ENCODE measurements around the gene BEX4. TPM values are rescaled to one million over a fixed set of nuclear protein-coding genes. Genes with fewer than 3 reads are reported as not detected.

Gene BEX4
- total and polyA plus RNA-seq, 2 donors (not counting 3 experiments of a cell fraction or from before 2014, with no cell fraction given) = 17.8 to 30.3 TPM

DNA sequence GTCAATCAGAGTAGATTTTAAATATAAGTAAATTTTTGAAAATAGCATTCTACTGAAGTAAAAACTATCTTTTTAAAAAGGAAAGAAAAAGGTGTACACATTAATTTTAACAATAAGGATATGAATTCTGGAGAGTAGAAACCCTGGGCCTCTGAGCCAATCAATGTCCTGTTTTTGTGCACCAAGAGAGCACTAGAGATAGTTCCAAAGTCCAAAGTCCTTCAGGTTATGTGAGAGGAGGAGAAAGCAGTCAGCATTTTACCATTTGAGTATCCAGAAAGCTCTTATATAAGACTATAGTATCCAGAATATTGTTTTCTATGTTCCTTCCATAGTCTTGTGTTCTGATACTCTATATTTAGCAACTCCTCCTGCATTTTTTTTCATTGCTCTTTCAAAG is 43.4 kb downstream of the BEX4 start:
- dilution Hi-C loops (cut with MboI; ENCODE audit: extremely low pct_ligation_motif_present, low sequenced_read_pairs) = no loop called here
- H4K20me1 ChIP-seq (replicated peaks; ENCODE audit: control insufficient read depth, extremely low read depth, insufficient read depth, low read length) = no peaks in the 10 kb centered on the region
- no peaks in the 10 kb centered on the region for H3K9me1 ChIP-seq (replicated peaks; ENCODE audit: control insufficient read depth, extremely low read depth, insufficient read depth, low read length)
- H3K9me3 ChIP-seq (replicated peaks; ENCODE audit: control insufficient read depth, insufficient read depth, low read length) = no peaks in the 10 kb centered on the region
- no peaks in the 10 kb centered on the region for H3K36me3 ChIP-seq (ENCODE audit: control insufficient read depth in 2 of 2, extremely low read depth in 1 of 2, insufficient read depth in 2 of 2, low read length in 2 of 2)
- no peak overlapping the region for H3K4me2 ChIP-seq (ENCODE audit: insufficient read depth, low read length)
- H3K27me3 ChIP-seq (ENCODE audit: control insufficient read depth in 2 of 2, insufficient read depth in 2 of 2, low read length in 2 of 2) = peaks cover 4 to 12% of the 10 kb centered on the region in 2 experiments
- CTCF ChIA-PET = no interaction called here
- FAIRE-seq = no peak
- H3K27ac ChIP-seq (ENCODE audit: insufficient read depth, low read depth, low read length) = no peak overlapping the region
- H3K9ac ChIP-seq (replicated peaks; ENCODE audit: extremely low read depth, insufficient read depth, low read length) = no peak overlapping the region
- TF ChIP-seq JUN (IDR thresholded peaks at IDR 0.05; ENCODE audit: borderline replicate concordance, insufficient read depth, insufficient read length, low read depth) = no peak
- no peak for TF ChIP-seq GATA2 (IDR thresholded peaks at IDR 0.05; ENCODE audit: insufficient read depth, insufficient read length, low read depth, low read length)
- no peak for TF ChIP-seq POLR2AphosphoS5 (IDR thresholded peaks at IDR 0.05; ENCODE audit: insufficient read depth, low read depth, low read length)
- TF ChIP-seq, protein P1, sequence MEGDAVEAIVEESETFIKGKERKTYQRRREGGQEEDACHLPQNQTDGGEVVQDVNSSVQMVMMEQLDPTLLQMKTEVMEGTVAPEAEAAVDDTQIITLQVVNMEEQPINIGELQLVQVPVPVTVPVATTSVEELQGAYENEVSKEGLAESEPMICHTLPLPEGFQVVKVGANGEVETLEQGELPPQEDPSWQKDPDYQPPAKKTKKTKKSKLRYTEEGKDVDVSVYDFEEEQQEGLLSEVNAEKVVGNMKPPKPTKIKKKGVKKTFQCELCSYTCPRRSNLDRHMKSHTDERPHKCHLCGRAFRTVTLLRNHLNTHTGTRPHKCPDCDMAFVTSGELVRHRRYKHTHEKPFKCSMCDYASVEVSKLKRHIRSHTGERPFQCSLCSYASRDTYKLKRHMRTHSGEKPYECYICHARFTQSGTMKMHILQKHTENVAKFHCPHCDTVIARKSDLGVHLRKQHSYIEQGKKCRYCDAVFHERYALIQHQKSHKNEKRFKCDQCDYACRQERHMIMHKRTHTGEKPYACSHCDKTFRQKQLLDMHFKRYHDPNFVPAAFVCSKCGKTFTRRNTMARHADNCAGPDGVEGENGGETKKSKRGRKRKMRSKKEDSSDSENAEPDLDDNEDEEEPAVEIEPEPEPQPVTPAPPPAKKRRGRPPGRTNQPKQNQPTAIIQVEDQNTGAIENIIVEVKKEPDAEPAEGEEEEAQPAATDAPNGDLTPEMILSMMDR (IDR thresholded peaks at IDR 0.05; ENCODE audit: extremely low read depth in 1 of 2, insufficient read depth in 1 of 2, low read depth in 1 of 2, low read length in 2 of 2) = no peak
- no peak for TF ChIP-seq POLR2A (IDR thresholded peaks at IDR 0.05; ENCODE audit: low read depth, low read length)
- TF ChIP-seq FOS (IDR thresholded peaks at IDR 0.05; ENCODE audit: borderline replicate concordance, insufficient read depth, low read length) = no peak
- no peak for TF ChIP-seq MYC (IDR thresholded peaks at IDR 0.05; ENCODE audit: low read depth, low read length)
- TF ChIP-seq EZH2 (IDR thresholded peaks at IDR 0.05; ENCODE audit: borderline replicate concordance, low read depth, low read length, severe bottlenecking) = no peak
- TF ChIP-seq, protein P2, sequence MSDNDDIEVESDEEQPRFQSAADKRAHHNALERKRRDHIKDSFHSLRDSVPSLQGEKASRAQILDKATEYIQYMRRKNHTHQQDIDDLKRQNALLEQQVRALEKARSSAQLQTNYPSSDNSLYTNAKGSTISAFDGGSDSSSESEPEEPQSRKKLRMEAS (IDR thresholded peaks at IDR 0.05; ENCODE audit: insufficient read depth, insufficient read length) = no peak
- intact Hi-C loops (cut with micrococcal nuclease) = no loop called here
- peaks cover 14% of the 10 kb centered on the region for H3K79me2 ChIP-seq (ENCODE audit: control insufficient read depth, insufficient read depth, low read length)
- DNase-seq (ENCODE audit: low read depth, low spot score) = no peak
- H3K4me1 ChIP-seq (ENCODE audit: control insufficient read depth, extremely low read depth, insufficient read depth, low read length) = peaks cover 11% of the 10 kb centered on the region
- BruUV-seq (replicated peaks) = no TSS peak
- H3K4me3 ChIP-seq (replicated peaks in 1 of 3; ENCODE audit: insufficient read depth in 1 of 3, low read depth in 1 of 3, low read length in 3 of 3) = no peak overlapping the region
- no peak overlapping the region for H2AFZ ChIP-seq (ENCODE audit: low read depth, low read length)
- POLR2A ChIA-PET = no interaction called here

Other genes with a start within 250 kb of the BEX4 start
- 0.46 TPM in 1 of 2 replicates, not detected in the other for gene BEX1, start 150.9 kb upstream of the BEX4 start, total RNA-seq
- 0.14 and 0.19 TPM in 2 replicates for gene BEX1, start 150.9 kb upstream of the BEX4 start, polyA plus RNA-seq
- gene NXF3, start 122.0 kb upstream of the BEX4 start, total RNA-seq = not detected in 2 replicates
- not detected in 2 replicates for gene NXF3, start 122.0 kb upstream of the BEX4 start, polyA plus RNA-seq
- gene TCEAL8, start 40.0 kb downstream of the BEX4 start, total RNA-seq = 51.8 and 52.0 TPM in 2 replicates
- 22.9 and 31.0 TPM in 2 replicates for gene TCEAL8, start 40.0 kb downstream of the BEX4 start, polyA plus RNA-seq
- gene TCEAL5, start 61.6 kb downstream of the BEX4 start, total RNA-seq = not detected in 2 replicates
- not detected in 2 replicates for gene TCEAL5, start 61.6 kb downstream of the BEX4 start, polyA plus RNA-seq
- gene BEX2, start 95.9 kb downstream of the BEX4 start, total RNA-seq = 0.88 and 1.4 TPM in 2 replicates
- gene BEX2, start 95.9 kb downstream of the BEX4 start, polyA plus RNA-seq = 0.92 and 1.4 TPM in 2 replicates
- 8.2 and 10.5 TPM in 2 replicates for gene TCEAL7, start 115.1 kb downstream of the BEX4 start, total RNA-seq
- gene TCEAL7, start 115.1 kb downstream of the BEX4 start, polyA plus RNA-seq = 4.2 and 4.6 TPM in 2 replicates
- 98.3 and 99.2 TPM in 2 replicates for gene TCEAL9, start 141.4 kb downstream of the BEX4 start, total RNA-seq
- 37.2 and 61.7 TPM in 2 replicates for gene TCEAL9, start 141.4 kb downstream of the BEX4 start, polyA plus RNA-seq
- 227 and 233 TPM in 2 replicates for gene BEX3, start 161.4 kb downstream of the BEX4 start, total RNA-seq
- gene BEX3, start 161.4 kb downstream of the BEX4 start, polyA plus RNA-seq = 235 and 332 TPM in 2 replicates

Data from endothelial cell of umbilical vein (primary cell).